Psoas muscle (tissue), 8 donors: ENCODE results near the gene ADGRD1. TPM values are rescaled to one million over a fixed set of nuclear protein-coding genes. Genes with fewer than 3 reads are reported as not detected.
A peak's percentile ranks its signal among the peaks of the same experiment; 100 is the strongest.

Source experiments
- ATAC-seq, 4 donors: fragments of 200-7000 bp; cut with Tn5 transposase; one replicate each; pipeline ENCODE4 v1.9.1; 2020; ENCODE audit warnings: moderate library complexity in 3 of 4, mild to moderate bottlenecking in 2 of 4
- DNase-seq, 2 donors: peaks; one replicate each; pipeline ENCODE4 v3.0.0-alpha.2; 2020
- H3K27ac ChIP-seq: fragments of 200-600 bp; one replicate; pipeline ENCODE4 v1.8.0; 2022
- H3K27me3 ChIP-seq, 3 donors: fragments of 200-600 bp in 1 of 3; one replicate each; pipeline versions ENCODE4 v1.6.1 to v1.8.0; 2013 to 2022; ENCODE audit warnings: low read length in 2 of 3, mild to moderate bottlenecking in 2 of 3, moderate library complexity in 1 of 3; ENCODE audit not compliant: insufficient read depth in 3 of 3
- H3K36me3 ChIP-seq, 2 donors: fragments of 200-600 bp in 1 of 2; one replicate each; pipeline versions ENCODE4 v1.6.1 to v1.8.0; 2013 to 2022; ENCODE audit warnings: low read depth in 1 of 2, mild to moderate bottlenecking in 1 of 2, moderate library complexity in 1 of 2; ENCODE audit not compliant: insufficient read depth in 1 of 2
- H3K4me1 ChIP-seq: fragments of 200-600 bp; one replicate; pipeline ENCODE4 v1.8.0; 2022
- H3K4me3 ChIP-seq: fragments of 200-600 bp; one replicate; pipeline ENCODE4 v1.8.0; 2022; ENCODE audit warnings: mild to moderate bottlenecking
- H3K9me3 ChIP-seq: fragments of 200-600 bp; one replicate; pipeline ENCODE4 v1.8.0; 2022
- CTCF ChIP-seq: fragments of 200-600 bp; IDR thresholded peaks from one replicate; pipeline ENCODE4 v1.8.0; 2022; ENCODE audit warnings: antibody characterized with exemption
- WGBS, 3 donors: extraction: QIAGEN DNeasy Blood & Tissue Kit; methylation state at CpG; one replicate each; pipeline versions ENCODE4 v1.1.6 to v1.1.7; 2013; 5-methylcytosine and 5-hydroxymethylcytosine counted together
- intact Hi-C, 2 donors: fragments of 100-400 bp; cut with DNase I; formaldehyde crosslinking; loops; one replicate each; pipeline versions ENCODE4 v1.11.0 to v1.14.2; 2022
- polyA plus RNA-seq, 3 donors: library from polyadenylated mRNA; stranded (reverse); fragments of 200-250 nt; gene quantifications; one replicate each; pipeline ENCODE4 v1.2.3, GENCODE V29; 2013
- total RNA-seq, 4 donors: library from RNA; stranded (reverse); fragmentation: NEBNext Ultra II Directional in 2 of 4; extraction: Animal tissue kit (Norgen Biotek cat#: 25700) in 2 of 4; gene quantifications; one replicate each; pipeline versions ENCODE4 v1.2.1 to v1.2.4, GENCODE V29; 2021 to 2023
- donor health status: healthy with polysubstance abuse.
- donor health status: DM: no; HTN: no; CAD: no; lungs with moderate emphysema.
- donor health status: Bipolar disorder and iron deficiency.
- donor health status: healthy.
- donor health status: DM: yes; HTN: yes; CAD: no.
- donor health status: DM: no; HTN: no; CAD: no.
- donor health status: DM: no; HTN: no; CAD: no.
- donor health status: DM: yes; HTN: yes; CAD: no.

Gene ADGRD1
- total and polyA plus RNA-seq, 7 donors = 2.1 to 11.6 (median 3.6) TPM

DNA sequence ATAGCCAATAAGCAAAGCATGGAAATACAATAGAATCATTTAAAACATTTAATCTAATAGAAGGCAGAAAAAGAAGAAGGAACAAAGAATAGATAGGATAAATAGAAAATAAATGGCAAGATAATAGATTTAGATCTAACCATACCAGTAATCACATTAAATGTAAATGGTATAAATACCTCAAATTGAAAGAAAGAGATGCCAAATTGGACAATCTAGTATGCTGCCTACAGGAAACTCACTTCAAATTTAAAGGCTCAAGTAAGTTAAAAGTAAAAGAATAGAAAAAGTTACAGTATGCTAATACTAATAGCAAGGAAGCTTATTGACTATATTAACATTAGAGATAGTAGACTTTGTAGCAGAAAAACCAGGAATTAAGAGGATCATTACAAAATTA lies 41.8 kb upstream of the ADGRD1 start:
- no peak overlapping the region for H3K4me3 ChIP-seq
- ATAC-seq = no peak
- no peak for TF ChIP-seq CTCF

DNA sequence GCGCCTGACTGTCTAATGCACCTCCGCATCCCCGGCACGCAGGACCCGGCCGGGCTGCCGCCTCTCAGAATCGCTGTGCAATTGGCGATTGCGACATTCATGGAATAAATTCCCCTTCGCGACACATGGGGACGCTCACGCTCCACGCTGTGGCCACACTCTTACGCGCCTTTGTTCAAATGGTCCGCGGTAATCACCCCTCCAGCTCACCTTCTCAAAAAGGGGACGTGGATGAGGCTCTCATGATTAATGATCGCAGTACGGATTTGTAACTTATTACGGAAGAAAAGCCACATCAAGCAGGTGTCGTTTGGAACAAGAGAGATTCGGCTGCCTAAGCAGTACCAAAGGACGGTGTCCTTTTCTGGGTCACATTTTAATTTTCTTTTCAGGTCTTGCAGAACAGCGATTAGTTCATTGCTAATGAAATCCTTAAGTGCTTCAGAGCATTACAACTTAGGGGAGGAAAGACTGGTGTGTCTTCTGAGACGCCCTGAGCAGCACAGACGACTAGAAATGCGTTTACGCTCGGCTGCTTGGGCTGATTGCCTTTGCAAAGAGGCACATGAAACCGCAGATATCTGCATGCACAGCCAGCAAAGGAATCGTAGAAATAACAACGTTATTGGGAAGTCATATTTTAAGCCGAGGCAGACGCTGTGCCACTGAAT lies 37.3 kb upstream of the ADGRD1 start:
- Histone ChIP-seq H3K27ac (no peak overlapping the region), H3K4me3 (peak overlapping the region; percentile 30), H3K4me1 (no peaks in the 10 kb centered on the region), H3K36me3 (no peaks in the 10 kb centered on the region), H3K27me3 (peaks cover 0 to 19% (median 4%) of the 10 kb centered on the region in 3 donors), H3K9me3 (peaks cover 7% of the 10 kb centered on the region)
- peak; percentile 66 to 86 (median 80) for ATAC-seq
- WGBS, 3 donors = 12 to 15% (median 13%) methylated on average over 37 of the region's 37 CpGs
- intact Hi-C loops = loop anchor here in 1 of 2 donors (2.0 to 10.0 kb wide), 2 partner anchors 216 to 908 kb away; partner anchors contain the start of gene MMP17
- TF ChIP-seq CTCF = peak; percentile 82
- peak; percentile 28 to 71 for DNase-seq

More for the DNA sequence above, 41.8 kb upstream of the ADGRD1 start:
- no peak for DNase-seq
- Histone ChIP-seq H3K27ac (no peak overlapping the region), H3K27me3 (peaks cover 0 to 4% (median 0%) of the 10 kb centered on the region in 3 donors), H3K4me1 (no peaks in the 10 kb centered on the region), H3K9me3 (peaks cover 13% of the 10 kb centered on the region), H3K36me3 (no peaks in the 10 kb centered on the region)
- intact Hi-C loops = loop anchor here in 1 of 2 donors (10.0 kb wide), 1 partner anchor 913 kb away; the partner anchor contains the start of gene MMP17

- no peak for DNase-seq
- no peaks in the 10 kb centered on the region for H3K36me3 ChIP-seq
- H3K4me3 ChIP-seq = no peak overlapping the region
- H3K9me3 ChIP-seq = no peaks in the 10 kb centered on the region
- 84 to 88% (median 86%) methylated on average over 13 of the region's 13 CpGs for WGBS, 3 donors
- no peak for ATAC-seq
- H3K27ac ChIP-seq = no peak overlapping the region
- no peak for TF ChIP-seq CTCF
- H3K4me1 ChIP-seq = no peaks in the 10 kb centered on the region
- intact Hi-C loops = loop anchor here in 1 of 2 donors (2.0 to 10.0 kb wide), 2 partner anchors 215 to 907 kb away; partner anchors contain the start of gene MMP17
- H3K27me3 ChIP-seq = peaks cover 0 to 19% (median 4%) of the 10 kb centered on the region in 3 donors
Observed at GRCh38 chr12:130917607-130918006, 36.1 kb upstream of the ADGRD1 start.

GRCh38 chr12:130919086-130919485 lies 34.6 kb upstream of the ADGRD1 start:
- intact Hi-C loops = loop anchor here in 1 of 2 donors (10.0 kb wide), 1 partner anchor 906 kb away; the partner anchor contains the start of gene MMP17
- no peak for ATAC-seq
- Histone ChIP-seq H3K27me3 (peaks cover 0 to 19% (median 8%) of the 10 kb centered on the region in 3 donors), H3K4me3 (no peak overlapping the region), H3K36me3 (no peaks in the 10 kb centered on the region), H3K27ac (no peak overlapping the region), H3K4me1 (no peaks in the 10 kb centered on the region), H3K9me3 (no peaks in the 10 kb centered on the region)
- 53 to 66% (median 54%) methylated on average over 1 of the region's 1 CpG for WGBS, 3 donors
- DNase-seq = no peak
- TF ChIP-seq CTCF = no peak
